GM23338 (cell line): Measurements from ENCODE around the gene TDG. TPM values are rescaled to one million over a fixed set of nuclear protein-coding genes. Genes with fewer than 3 reads are reported as not detected.

Source experiments
- ATAC-seq: fragments of 200-7000 bp; cut with Tn5 transposase; 3 replicates; pipeline ENCODE4 v1.9.1; 2020
- DNase-seq: peaks from one replicate; pipeline ENCODE4 v3.0.0-alpha.2; 2015; ENCODE audit warnings: low spot score
- H2AFZ ChIP-seq: fragments of 200-600 bp; sonication (generic); 2 replicates; pipeline ENCODE4 v1.8.0; 2016; ENCODE audit warnings: antibody characterized with exemption, mild to moderate bottlenecking, moderate library complexity
- H3F3A ChIP-seq: fragments of 200-600 bp; sonication (generic); replicated peaks from 2 replicates; pipeline ENCODE4 v1.8.0; 2017; ENCODE audit warnings: antibody characterized with exemption, mixed run types, low read depth
- H3K27ac ChIP-seq: fragments of 200-600 bp; sonication (generic); 2 replicates; pipeline ENCODE4 v1.6.1; 2016; ENCODE audit warnings: low read depth
- H3K27me3 ChIP-seq: fragments of 200-600 bp; sonication (generic); 2 replicates; pipeline ENCODE4 v1.8.0; 2016; ENCODE audit warnings: mild to moderate bottlenecking, mixed run types, moderate library complexity; ENCODE audit not compliant: insufficient read depth
- H3K36me3 ChIP-seq: fragments of 200-600 bp; sonication (generic); 2 replicates; pipeline ENCODE4 v1.8.0; 2016; ENCODE audit warnings: mild to moderate bottlenecking; ENCODE audit not compliant: insufficient read depth
- H3K4me1 ChIP-seq: fragments of 200-600 bp; sonication (generic); 2 replicates; pipeline ENCODE4 v1.8.0; 2016; ENCODE audit warnings: mild to moderate bottlenecking, moderate library complexity; ENCODE audit not compliant: insufficient read depth
- H3K4me2 ChIP-seq: fragments of 200-600 bp; sonication (generic); 2 replicates; pipeline ENCODE4 v1.7.1; 2017; ENCODE audit warnings: mixed run types
- H3K4me3 ChIP-seq: fragments of 200-600 bp; sonication (generic); 2 replicates; pipeline ENCODE4 v1.6.1; 2016; ENCODE audit warnings: mixed run types
- H3K79me2 ChIP-seq: fragments of 200-600 bp; sonication (generic); replicated peaks from 2 replicates; pipeline ENCODE4 v1.8.0; 2017; ENCODE audit warnings: mild to moderate bottlenecking; ENCODE audit not compliant: insufficient read depth
- H3K9me2 ChIP-seq: fragments of 200-600 bp; sonication (generic); 2 replicates; pipeline ENCODE4 v1.8.0; 2017; ENCODE audit not compliant: insufficient read depth
- H4K20me1 ChIP-seq: fragments of 200-600 bp; sonication (generic); replicated peaks from 2 replicates; pipeline ENCODE4 v1.8.0; 2017; ENCODE audit warnings: mild to moderate bottlenecking; ENCODE audit not compliant: insufficient read depth
- H3K27ac Mint-ChIP-seq: 2 replicates; pipeline ENCODE4 v1.8.0; 2020; ENCODE audit warnings: inconsistent platforms, mild to moderate bottlenecking, moderate library complexity, mixed read lengths
- H3K27me3 Mint-ChIP-seq: 3 replicates; pipeline ENCODE4 v1.8.0; 2022; ENCODE audit warnings: low read depth, mild to moderate bottlenecking, moderate library complexity, mixed read lengths, inconsistent platforms; ENCODE audit not compliant: insufficient read depth, poor library complexity
- H3K36me3 Mint-ChIP-seq: 3 replicates; pipeline ENCODE4 v1.8.0; 2021; ENCODE audit warnings: low read depth, mild to moderate bottlenecking, inconsistent platforms, moderate library complexity, mixed read lengths
- H3K4me1 Mint-ChIP-seq: 3 replicates; pipeline ENCODE4 v1.8.0; 2020; ENCODE audit warnings: mild to moderate bottlenecking, inconsistent platforms, mixed read lengths
- H3K4me3 Mint-ChIP-seq: 3 replicates; pipeline ENCODE4 v1.8.0; 2021; ENCODE audit warnings: moderate library complexity, mild to moderate bottlenecking, inconsistent platforms, mixed read lengths
- H3K9me3 Mint-ChIP-seq: 3 replicates; pipeline ENCODE4 v1.8.0; 2020; ENCODE audit warnings: moderate library complexity, mild to moderate bottlenecking, inconsistent platforms, mixed read lengths
- CREB1 ChIP-seq: fragments of 250-450 bp; sonication (Bioruptor Pico); IDR thresholded peaks from 2 replicates; pipeline ENCODE4 v1.5.0; 2020; ENCODE audit warnings: low read depth, mild to moderate bottlenecking, moderate library complexity
- EZH2 ChIP-seq: fragments of 200-600 bp; sonication (generic); IDR thresholded peaks from one replicate; pipeline ENCODE4 v1.8.0; 2017; ENCODE audit warnings: antibody characterized with exemption, mild to moderate bottlenecking, low read depth; ENCODE audit not compliant: unreplicated experiment
- JUNB ChIP-seq: IDR thresholded peaks from one replicate; pipeline ENCODE4 v1.6.1; 2016; ENCODE audit warnings: antibody characterized with exemption; ENCODE audit not compliant: unreplicated experiment
- NANOG ChIP-seq: IDR thresholded peaks from 2 replicates; pipeline ENCODE4 v1.6.1; 2016; ENCODE audit warnings: antibody characterized with exemption, borderline replicate concordance
- POLR2AphosphoS5 ChIP-seq: IDR thresholded peaks from 2 replicates; pipeline ENCODE4 v1.6.1; 2016; ENCODE audit warnings: antibody characterized with exemption, low read depth
- STAT1 ChIP-seq: IDR thresholded peaks from one replicate; pipeline ENCODE4 v1.6.1; 2016; ENCODE audit warnings: antibody characterized with exemption; ENCODE audit not compliant: unreplicated experiment
- ZNF114 ChIP-seq: fragments of 250-450 bp; sonication (Bioruptor Pico); IDR thresholded peaks from 2 replicates; pipeline ENCODE4 v1.5.0; 2020; ENCODE audit warnings: mild to moderate bottlenecking, moderate library complexity
- ZNF331 ChIP-seq: fragments of 250-450 bp; sonication (Bioruptor Pico); IDR thresholded peaks from 2 replicates; pipeline ENCODE4 v1.5.0; 2020; ENCODE audit warnings: low read depth, mild to moderate bottlenecking, moderate library complexity
- polyA plus RNA-seq: library from polyadenylated mRNA; unstranded; fragments of >200 nt; fragmentation: Nextera tagmentation; extraction: Ambion mirVana; gene quantifications from 2 replicates; pipeline ENCODE4 v1.2.1, GENCODE V29; 2016
- total RNA-seq: library from RNA; depleted of rRNA; stranded (reverse); fragments of >200 nt; shearing (Covaris generic); gene quantifications from 2 replicates; pipeline ENCODE4 v1.2.3, GENCODE V29; 2014
- TF ChIP-seq, protein P1 (sequence below): fragments of 250-450 bp; sonication (Bioruptor Pico); IDR thresholded peaks from 2 replicates; pipeline ENCODE4 v1.5.0; 2020; ENCODE audit warnings: mild to moderate bottlenecking, moderate library complexity
- TF ChIP-seq, protein P2 (sequence below): IDR thresholded peaks from 2 replicates; pipeline ENCODE4 v1.6.1; 2016; ENCODE audit warnings: antibody characterized with exemption

TDG gene
- total and polyA plus RNA-seq, 2 experiments from 2014 or later = 57.0 to 66.2 TPM

DNA sequence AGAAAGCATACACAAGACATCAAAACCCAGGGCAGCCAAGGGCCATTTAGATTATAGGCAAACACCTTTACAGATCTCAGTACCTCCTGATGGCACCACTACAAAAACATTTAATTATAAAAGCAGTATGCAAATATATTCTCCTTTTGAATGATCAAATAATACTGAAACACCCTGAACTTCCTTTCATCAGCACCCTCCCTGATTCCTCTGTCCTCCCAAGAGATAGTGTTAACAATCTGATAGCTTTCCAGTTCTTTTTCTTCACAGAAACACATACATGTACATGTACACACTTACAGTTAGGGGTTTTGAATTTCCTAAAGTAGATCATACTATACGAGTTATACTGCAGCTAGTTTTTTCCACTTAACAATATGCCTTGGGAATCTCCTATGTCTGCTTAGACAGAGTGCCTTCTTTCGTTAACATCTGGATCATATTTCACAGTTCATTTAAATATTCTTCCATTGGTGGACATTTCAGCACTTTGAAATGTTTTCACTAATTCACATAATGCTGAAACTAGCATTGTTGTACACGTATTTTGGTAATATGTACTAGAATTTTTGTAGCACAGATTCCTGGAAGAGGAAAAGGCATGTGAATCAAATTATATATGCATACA is 35.2 kb downstream of the TDG start:
- no peak overlapping the region for H3K4me2 ChIP-seq
- no peak overlapping the region for H3K27ac Mint-ChIP-seq
- H3K4me1 ChIP-seq = 0 out of 2 replicates have a peak, but pooled peaks cover 4% of the 10 kb centered on the region
- H3K27me3 ChIP-seq = no peaks in the 10 kb centered on the region
- no peak for TF ChIP-seq ZNF114 (CRISPR knock-in tag)
- no peak for TF ChIP-seq NANOG
- no peak for TF ChIP-seq POLR2AphosphoS5
- no peak for TF ChIP-seq STAT1
- no peak for TF ChIP-seq ZNF331 (CRISPR knock-in tag)
- no peak for TF ChIP-seq EZH2
- TF ChIP-seq JUNB = no peak
- TF ChIP-seq, protein P1, sequence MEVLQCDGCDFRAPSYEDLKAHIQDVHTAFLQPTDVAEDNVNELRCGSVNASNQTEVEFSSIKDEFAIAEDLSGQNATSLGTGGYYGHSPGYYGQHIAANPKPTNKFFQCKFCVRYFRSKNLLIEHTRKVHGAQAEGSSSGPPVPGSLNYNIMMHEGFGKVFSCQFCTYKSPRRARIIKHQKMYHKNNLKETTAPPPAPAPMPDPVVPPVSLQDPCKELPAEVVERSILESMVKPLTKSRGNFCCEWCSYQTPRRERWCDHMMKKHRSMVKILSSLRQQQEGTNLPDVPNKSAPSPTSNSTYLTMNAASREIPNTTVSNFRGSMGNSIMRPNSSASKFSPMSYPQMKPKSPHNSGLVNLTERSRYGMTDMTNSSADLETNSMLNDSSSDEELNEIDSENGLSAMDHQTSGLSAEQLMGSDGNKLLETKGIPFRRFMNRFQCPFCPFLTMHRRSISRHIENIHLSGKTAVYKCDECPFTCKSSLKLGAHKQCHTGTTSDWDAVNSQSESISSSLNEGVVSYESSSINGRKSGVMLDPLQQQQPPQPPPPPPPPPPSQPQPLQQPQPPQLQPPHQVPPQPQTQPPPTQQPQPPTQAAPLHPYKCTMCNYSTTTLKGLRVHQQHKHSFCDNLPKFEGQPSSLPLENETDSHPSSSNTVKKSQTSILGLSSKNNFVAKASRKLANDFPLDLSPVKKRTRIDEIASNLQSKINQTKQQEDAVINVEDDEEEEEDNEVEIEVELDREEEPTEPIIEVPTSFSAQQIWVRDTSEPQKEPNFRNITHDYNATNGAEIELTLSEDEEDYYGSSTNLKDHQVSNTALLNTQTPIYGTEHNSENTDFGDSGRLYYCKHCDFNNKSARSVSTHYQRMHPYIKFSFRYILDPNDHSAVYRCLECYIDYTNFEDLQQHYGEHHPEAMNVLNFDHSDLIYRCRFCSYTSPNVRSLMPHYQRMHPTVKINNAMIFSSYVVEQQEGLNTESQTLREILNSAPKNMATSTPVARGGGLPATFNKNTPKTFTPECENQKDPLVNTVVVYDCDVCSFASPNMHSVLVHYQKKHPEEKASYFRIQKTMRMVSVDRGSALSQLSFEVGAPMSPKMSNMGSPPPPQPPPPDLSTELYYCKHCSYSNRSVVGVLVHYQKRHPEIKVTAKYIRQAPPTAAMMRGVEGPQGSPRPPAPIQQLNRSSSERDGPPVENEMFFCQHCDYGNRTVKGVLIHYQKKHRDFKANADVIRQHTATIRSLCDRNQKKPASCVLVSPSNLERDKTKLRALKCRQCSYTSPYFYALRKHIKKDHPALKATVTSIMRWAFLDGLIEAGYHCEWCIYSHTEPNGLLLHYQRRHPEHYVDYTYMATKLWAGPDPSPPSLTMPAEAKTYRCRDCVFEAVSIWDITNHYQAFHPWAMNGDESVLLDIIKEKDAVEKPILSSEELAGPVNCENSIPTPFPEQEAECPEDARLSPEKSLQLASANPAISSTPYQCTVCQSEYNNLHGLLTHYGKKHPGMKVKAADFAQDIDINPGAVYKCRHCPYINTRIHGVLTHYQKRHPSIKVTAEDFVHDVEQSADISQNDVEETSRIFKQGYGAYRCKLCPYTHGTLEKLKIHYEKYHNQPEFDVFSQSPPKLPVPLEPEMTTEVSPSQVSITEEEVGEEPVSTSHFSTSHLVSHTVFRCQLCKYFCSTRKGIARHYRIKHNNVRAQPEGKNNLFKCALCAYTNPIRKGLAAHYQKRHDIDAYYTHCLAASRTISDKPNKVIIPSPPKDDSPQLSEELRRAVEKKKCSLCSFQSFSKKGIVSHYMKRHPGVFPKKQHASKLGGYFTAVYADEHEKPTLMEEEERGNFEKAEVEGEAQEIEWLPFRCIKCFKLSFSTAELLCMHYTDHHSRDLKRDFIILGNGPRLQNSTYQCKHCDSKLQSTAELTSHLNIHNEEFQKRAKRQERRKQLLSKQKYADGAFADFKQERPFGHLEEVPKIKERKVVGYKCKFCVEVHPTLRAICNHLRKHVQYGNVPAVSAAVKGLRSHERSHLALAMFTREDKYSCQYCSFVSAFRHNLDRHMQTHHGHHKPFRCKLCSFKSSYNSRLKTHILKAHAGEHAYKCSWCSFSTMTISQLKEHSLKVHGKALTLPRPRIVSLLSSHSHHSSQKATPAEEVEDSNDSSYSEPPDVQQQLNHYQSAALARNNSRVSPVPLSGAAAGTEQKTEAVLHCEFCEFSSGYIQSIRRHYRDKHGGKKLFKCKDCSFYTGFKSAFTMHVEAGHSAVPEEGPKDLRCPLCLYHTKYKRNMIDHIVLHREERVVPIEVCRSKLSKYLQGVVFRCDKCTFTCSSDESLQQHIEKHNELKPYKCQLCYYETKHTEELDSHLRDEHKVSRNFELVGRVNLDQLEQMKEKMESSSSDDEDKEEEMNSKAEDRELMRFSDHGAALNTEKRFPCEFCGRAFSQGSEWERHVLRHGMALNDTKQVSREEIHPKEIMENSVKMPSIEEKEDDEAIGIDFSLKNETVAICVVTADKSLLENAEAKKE (CRISPR knock-in tag) = no peak
- TF ChIP-seq, protein P2, sequence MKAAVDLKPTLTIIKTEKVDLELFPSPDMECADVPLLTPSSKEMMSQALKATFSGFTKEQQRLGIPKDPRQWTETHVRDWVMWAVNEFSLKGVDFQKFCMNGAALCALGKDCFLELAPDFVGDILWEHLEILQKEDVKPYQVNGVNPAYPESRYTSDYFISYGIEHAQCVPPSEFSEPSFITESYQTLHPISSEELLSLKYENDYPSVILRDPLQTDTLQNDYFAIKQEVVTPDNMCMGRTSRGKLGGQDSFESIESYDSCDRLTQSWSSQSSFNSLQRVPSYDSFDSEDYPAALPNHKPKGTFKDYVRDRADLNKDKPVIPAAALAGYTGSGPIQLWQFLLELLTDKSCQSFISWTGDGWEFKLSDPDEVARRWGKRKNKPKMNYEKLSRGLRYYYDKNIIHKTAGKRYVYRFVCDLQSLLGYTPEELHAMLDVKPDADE = no peak
- TF ChIP-seq CREB1 (CRISPR knock-in tag) = no peak
- no peak overlapping the region for H3K4me3 Mint-ChIP-seq
- no peaks in the 10 kb centered on the region for H3K79me2 ChIP-seq
- no peaks in the 10 kb centered on the region for H4K20me1 ChIP-seq
- H3K9me3 Mint-ChIP-seq = no peaks in the 10 kb centered on the region
- no peak overlapping the region for H2AFZ ChIP-seq
- no peak overlapping the region for H3K27ac ChIP-seq
- H3K36me3 Mint-ChIP-seq = no peaks in the 10 kb centered on the region
- H3K4me3 ChIP-seq = no peak overlapping the region
- DNase-seq (no peak), ATAC-seq (no peak)
- no peaks in the 10 kb centered on the region for H3F3A ChIP-seq
- H3K36me3 ChIP-seq = no peaks in the 10 kb centered on the region
- peaks cover 2% of the 10 kb centered on the region; the same call in 1 of the 3 replicates for H3K4me1 Mint-ChIP-seq
- peaks cover 2% of the 10 kb centered on the region for H3K27me3 Mint-ChIP-seq
- no peaks in the 10 kb centered on the region for H3K9me2 ChIP-seq
